HG03103 (cell line): ENCODE results near the gene KIF19.

ENCODE experiments used
- ATAC-seq: cut with Tn5 transposase; IDR thresholded peaks from one replicate; pipeline ENCODE4 v1.9.1; 2021; ENCODE audit warnings: low read depth; ENCODE audit not compliant: unreplicated experiment

KIF19 gene

DNA sequence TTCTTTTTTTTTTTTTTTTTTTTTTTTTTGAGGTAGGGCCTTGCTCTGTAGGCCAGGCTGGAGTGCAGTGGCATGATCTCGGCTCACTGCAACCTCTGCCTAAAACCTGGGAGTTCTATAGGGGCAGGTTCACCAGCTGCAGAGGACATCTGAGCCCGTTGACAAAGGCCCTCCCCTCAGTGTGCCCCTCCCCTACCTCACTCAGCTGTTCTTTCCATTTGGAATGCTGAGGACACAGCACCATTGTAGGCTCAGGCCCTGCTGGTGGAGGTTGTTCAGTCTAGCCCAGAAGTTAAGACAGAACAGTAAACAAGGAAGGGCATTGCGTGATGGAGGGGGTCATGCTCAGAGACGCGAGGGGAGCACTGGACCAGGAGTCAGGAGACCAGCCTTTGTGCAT, 21.8 kb upstream of the KIF19 start:
- ATAC-seq, result no peak

DNA sequence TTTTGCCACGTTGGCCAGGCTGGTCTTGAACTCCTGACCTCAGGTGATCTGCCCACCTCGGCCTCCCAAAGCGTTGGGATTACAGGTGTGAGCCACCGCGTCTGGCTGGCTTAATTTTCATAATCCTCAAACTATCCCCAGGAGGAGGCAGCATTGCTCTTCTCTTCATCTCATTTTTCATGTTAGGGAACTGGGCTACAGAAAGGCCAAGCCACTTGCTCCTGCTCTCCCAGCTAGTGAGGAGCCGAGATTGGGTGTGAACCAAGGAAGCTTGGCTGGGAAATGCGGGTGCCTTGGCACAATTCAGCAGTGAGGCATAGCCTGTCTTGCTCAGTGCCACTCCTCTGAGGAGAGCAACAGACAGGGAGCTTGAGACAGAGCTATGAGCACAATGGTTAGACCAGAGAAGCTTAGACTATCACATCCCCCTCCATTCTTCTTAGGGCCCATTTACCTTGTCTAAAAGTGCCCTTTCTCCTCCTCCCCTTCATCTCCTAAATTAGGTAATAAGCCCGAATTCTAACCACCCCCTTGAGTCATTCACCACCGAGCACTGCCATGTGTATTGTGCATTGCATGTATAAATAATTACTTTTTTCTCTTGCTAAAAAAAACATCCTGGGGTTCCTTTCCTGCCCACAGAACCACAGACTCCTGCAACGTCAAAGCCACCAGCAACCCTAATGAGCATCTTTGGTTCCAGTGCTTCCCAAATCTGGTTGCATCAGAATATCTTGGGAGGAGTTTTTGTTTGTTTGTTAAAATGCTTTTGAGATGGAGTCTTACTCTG, 20.0 kb upstream of the KIF19 start:
- ATAC-seq, result no peak

DNA sequence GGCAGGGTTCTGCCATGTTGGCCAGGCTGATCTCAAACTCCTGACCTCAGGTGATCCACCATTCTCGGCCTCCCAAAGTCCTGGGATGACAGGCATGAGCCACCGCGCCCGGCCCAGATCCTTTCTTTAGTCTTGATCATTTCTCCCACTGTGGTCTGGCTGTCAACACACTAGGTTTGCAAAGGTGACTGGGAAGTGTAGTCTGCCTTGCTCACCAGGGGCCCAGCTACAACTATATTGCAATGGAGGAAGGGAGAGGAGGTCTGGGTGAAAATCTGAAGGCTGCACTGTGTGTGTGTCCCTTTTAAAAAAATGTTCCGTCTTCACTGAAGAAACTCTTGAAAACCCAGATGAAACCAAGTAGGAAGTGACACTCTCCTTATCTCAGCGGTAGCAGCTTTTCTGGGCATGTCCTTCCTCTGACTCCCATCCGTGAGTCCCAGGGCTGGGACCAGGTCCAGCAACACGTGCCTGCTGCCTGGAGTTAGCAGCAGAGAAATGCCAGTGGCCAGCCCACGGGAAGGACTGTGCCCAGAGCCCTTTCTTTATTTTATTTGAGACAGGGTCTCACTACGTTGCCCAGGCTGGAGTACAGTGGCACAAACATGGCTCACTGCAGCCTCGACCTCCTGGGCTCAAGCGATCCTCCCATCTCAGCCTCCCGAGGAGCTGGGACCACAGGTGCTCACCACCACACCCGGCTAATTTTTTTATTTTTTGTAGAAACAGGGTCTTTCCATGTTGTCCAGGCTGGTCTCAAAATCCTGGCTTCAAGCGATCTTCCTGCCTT, 17.8 kb upstream of the KIF19 start:
- ATAC-seq, result no peak

DNA sequence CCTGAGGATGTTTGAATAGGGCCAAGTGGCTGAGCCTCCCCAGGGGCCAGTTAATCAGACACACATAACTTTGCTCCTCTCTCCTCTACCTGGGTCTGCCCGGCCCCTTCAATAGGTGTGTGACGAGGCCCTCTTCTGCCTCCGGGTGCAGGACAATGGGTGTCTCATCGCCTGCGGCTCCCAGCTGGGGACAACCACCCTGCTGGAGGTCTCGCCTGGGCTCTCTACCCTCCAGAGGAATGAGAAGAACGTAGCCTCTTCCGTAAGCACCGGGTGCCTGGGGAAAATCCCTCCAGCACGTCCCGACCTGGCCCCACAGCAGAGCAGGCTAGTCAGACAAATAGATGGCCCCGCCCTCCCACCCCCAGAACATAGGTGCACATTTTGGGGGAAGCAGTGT, 16.1 kb upstream of the KIF19 start:
- ATAC-seq, result no peak

DNA sequence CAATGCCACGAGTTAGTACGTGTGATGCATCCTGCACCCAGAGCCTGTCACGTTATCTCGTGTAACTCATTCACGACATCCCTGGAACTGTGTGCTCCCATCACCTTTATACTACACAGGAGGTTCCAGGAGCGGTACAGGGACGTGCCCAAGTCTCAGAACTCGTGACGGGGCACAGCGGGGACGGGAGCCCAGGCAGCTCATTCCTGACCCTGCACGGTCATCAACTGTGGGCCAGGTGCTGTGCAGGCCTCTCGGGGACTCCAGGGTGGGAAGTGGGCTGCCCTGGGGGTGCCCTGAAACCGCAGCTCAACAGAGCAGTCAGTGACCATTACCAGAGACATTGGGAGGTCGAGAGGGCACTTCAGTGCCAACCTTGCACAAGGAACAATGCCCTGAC, 11.1 kb upstream of the KIF19 start:
- ATAC-seq, result no peak

DNA sequence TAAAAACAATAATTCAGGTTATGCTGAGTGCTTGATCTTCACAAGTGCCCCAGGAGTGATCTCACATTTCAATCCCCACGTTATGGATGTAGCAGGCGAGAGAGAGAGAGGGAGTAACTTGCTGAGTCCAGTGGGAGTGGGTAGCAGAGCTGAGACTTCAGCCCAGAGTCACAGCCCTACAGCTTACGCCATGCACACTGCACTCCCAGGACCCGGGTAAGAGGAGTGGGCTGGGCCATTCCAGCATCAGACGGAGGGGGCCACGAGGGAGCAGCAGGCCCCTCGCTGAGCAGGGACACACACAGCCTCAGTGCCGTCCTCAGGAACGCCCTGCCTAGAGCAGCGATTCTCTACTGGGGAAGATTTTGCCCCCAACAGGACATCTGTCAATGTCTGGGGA, 9.8 kb upstream of the KIF19 start:
- no peak for ATAC-seq

DNA sequence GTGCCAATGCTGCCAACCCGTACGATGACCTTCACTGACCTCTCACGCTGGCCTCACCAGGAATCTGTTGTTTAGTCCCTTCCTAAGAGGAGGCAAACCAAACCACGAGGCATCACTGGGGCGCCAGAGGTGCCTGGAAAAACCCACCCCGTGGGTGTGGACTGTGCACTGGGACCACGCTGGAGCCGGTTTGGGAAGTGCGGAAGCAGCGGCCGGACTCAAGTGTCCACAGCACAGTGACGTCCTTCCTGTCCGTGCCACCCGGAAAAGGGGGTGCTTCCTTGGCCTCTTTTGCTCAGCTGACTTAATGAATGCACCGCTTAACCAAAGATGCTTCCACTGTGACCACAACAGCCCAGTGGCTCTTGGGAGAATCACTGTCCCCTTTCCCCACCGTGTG, 9.0 kb upstream of the KIF19 start:
- no peak for ATAC-seq

DNA sequence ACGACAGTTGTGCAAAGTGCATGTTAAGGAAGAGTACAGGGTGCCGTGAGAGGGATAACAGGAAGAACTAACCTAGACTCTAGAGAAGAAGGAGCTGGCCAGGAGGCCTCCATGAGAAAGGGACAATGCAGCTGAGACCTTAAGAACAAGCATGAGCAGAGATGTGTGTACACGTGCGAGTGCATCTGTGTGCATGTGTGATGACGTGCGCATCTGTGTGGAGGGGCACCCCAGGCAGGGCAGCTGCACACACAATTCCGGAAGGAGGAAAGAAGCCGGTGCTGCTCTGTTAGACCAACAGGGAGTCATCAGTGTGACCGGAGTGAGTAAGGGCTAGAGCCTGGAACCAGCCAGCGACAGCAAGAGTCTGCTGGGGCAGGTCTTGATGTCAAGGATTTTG, 7.6 kb upstream of the KIF19 start:
- ATAC-seq, result no peak

DNA sequence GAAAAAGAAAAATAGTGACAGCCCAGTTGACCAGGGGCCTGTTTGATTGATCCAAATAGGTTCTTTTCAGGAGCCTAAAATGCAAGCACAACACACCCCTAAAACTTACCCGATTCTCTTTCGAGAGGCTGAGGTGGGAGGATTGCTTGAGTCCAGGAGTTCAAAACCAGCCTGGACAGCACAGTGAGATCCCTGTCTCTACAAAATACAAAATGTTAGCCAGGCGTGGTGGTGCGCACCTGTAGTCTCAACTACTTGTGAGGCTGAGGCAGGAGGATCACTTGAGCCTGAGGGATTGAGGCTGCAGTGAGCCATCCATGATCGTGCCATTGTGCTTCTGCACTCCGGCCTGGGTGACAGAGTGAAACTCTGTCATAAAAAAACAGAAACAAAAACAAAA, 1.5 kb upstream of the KIF19 start:
- ATAC-seq, result no peak

DNA sequence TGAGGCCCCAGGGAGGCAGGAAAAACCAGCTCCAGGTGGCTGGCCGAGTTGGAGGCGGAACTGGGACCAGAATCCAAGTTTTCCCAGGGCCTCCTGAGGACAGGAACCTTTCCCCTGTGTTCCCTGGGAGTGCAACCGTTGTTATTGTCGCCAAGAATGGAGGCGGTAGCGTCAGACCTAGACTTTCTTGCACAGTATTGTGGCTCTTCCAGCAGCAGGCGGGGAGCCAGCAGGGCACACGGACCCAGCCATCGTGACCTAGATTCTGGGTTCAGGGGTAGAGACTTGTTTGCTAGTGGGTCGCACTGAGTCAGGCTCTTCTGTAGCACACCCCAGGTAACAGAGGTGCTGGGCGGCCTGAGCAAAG, 667 bp upstream of the KIF19 start:
- ATAC-seq, result no peak

DNA sequence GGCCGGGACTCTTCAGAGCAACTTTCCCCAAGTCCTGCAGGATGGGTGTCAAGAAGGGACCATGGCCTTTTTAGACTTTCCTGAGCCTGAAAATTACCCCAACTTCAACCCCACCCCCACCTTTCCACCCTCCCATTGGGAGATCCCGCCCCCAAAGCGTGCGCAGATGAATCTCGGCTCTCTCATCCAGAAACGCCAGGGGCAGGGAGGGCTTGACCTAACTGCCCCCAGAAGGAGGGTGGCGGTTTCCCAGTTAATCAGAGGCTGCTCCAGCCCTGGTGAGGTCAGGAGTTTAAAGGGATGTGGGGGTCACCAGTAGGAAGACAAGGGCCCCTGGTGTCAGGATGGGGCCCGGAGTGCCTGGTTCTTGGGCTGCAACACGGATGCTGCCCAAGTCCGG, 480 bp downstream of the KIF19 start:
- ATAC-seq, result no peak

DNA sequence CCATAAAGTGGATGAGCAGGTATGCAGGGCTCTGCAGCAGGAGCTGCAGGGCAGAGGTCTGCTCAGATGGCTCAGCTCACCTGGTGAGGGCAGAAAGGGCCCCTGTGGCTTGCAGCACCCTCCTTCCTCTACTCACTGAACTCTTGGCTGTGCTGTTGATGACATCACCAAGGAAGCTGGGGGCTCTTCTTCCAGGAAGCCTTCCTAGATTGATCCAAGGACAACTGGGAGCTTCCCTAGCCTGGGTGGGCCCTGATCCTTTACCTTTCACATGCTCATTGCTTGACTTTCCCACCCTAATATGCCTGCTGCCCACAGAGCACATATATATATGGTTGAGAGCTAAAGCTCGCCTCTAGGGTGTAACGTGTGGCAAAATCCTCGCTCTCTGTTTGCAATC, 2.5 kb downstream of the KIF19 start:
- ATAC-seq, result no peak

DNA sequence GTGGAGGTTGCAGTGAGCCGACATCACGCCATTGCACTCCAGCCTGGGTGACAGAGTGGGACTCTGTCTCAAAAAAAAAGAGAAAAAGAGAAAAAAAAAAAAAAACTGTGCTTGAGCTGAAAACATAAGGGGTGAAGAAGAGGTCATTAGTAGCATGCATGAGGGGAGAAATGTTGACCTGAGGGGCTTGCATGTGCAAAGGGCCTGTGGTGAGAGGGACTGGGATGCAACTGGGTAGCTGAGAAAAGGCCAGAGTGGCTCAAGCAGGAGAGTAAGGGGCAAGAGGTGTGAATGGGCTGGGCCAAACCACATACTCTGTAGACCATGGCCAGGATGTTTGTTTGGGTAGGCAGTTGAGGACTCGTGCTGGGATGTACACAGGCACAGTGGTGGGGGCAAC, 3.4 kb downstream of the KIF19 start:
- ATAC-seq, result no peak

DNA sequence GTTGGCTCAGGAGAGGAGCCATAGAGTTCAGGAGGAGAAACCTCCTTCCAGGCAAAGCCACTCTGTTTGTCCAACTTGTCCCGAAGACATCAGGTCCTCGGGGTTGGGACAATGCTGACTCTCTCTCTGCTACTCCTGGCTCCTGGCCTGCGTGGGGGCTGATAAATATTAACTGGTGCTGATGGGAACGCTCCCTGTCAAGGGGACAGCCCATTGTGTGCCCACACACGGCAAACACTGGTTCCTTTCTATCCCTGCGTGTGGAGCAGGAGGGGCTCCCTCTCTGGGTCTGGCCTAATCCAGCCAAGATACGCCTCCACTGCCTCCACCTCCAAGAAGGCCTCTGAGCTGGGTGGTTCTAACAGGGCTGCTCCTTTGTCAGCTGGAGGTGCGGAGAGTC, 4.4 kb downstream of the KIF19 start:
- no peak for ATAC-seq

DNA sequence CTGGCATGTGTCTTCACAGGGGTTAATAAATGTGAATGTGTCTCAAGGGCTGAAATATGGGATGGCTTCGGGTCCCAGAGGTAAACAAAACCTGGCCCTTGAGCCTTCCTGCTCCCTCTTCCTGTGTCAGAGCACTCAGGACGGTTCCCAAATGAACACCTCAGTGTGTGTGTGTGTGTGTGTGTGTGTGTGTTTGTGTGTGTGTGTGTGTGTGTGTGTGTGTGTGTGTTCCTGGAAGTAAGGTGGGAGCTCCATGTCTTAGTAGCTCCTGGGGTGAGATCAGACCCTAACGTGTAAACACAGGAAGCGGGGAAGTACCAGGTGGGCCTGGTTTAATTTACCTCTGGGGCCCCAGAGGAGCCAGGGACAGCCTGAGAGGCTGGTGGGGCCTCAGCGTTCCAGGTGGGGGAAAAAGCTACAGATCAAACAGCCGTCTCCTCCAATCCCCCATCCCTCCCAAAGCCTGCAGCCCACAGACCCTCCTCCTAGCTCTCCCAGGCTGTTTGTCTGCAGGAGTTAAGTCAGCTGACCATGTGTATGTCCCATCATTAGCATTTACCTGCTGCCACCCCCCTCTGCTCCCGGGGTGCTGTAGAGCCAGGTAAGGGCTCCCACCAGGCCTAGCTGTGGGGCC, 6.1 kb downstream of the KIF19 start:
- ATAC-seq, result no peak

DNA sequence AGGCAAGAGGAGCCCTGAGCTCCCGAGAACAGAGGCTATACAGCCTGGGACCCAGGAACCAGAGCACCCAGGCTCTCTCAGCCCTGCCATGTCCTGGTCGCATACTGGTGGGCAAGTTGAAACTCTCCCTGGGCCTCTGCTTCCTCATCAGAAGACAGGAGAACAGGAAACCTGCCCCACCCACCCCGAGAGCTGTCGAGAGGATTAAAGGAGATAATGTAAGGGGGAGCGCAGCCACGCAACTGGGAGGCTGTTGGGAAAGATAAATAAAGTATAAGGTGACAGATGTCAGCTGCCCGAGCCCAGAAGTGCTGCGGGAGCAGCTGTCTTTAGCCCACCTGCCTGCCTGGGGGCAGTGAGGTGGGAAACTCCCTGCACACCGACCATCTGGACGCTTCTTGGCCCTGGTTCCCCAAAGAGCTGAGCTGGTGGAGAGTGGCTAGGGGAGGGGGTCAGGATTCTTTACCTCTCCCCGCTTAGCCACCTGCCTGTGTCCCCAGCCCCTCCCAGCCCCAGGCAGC, 6.8 kb downstream of the KIF19 start:
- no peak for ATAC-seq

DNA sequence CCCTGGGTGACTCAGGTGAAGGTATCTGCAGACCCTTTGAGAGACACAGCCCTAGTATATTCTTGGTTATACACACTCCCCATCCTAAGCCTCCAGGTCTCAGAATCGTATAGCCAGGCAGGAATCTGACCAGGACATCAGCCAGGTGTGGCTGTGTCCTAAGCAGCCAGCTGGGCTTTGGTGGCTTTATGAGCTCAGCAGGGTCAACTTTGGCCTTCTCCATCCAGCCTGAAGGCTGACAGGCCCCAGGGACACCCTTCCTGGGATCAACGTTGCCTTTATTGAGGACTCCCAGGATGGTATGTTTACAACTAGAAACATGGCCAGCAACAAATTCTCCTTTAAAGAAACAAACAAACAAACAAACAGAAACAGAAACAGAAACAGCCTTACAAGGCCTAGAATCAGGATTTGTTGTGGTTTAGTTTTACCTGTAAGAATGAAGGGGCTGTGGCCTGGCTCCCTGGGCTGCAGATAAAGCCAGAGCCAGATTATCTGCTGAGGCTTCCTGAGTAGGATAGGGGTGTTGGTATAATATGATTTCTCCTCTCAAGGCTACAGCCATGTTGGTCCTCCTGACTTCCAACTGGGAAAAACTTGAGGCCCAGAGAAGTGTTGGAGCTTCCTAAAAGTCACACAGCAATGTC, 8.5 kb downstream of the KIF19 start:
- ATAC-seq, result no peak

DNA sequence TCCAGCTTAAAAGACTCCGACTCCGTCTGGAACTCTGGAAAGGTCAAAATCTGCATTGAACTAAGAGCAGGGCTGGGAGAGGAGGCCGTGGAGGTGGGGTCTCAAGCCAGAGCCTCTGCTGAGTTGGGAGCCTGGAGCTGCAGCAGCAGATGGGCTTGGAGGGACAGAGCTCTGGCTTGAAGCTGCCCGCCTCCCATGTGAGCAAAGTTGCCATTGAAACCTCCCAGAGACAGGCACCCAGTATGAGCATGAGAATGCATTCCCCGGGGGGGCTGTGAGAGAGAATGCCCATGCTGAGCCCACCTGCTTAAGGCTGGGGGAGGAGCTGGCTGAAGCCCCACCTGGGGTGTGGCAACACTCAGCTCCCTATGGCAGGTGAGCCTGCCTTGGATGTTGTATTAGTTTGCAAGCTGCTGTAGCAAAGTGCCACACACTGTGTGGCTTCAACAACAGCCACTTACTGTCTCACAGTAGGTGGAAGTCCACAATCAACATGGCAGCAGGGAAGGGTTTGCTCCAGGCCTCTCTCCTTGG, 9.6 kb downstream of the KIF19 start:
- no peak for ATAC-seq

DNA sequence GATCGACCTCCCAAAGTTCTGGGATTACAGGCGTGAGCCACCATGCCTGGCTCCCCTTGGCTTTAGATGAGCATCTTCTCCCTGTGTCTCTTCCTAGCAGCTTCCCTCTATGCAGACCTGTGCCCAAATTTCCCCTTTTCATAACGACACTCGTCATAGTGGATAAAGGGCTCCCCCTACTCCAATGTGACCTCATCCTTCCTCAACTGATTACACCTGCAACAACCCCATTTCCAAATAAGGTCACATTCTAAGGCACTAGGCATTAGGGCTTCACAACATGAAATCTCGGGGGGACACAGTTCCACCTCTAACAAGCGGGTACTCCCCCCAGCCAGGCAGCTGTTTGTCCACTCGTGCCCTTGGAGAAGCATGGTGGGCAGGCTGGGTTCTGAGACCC, 10.3 kb downstream of the KIF19 start:
- ATAC-seq, result no peak

DNA sequence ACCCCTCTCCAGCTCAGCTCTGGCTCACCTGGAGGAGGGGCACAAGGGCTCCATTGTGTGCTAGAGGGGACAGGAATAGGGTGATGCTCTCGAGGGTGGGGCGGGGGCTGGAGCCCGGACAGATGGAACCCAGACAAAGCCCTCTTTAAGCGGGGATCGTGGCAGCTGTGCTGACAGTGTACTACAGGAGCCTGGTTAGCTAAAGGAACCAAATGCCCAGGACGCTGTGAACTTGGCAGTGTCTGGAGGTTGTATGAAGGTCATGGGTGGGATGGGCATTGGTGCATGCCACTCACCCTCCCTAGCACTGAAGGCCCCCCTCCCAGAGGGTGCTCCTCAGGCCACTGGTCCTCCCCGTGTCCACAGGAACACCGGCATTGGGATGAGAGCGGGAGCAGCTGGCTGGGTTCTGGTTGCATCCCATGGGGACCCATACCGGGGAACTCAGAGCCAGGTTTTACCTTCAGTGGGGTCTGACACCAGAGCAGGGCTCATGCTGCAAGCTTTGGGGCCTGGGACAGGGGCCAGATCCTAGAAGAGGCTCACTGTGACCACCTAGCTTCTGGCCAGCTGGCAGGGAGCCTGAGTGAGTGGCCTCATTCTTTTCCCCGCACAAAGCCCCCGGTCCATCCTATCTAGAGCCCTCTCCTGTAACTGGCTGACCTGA, 11.9 kb downstream of the KIF19 start:
- no peak for ATAC-seq
